HG02610 (cell line): ENCODE results near the gene CACNA1C.

Experiments
- ATAC-seq: cut with Tn5 transposase; IDR thresholded peaks from one replicate; pipeline ENCODE4 v1.9.1; 2021; ENCODE audit warnings: mild to moderate bottlenecking, moderate library complexity; ENCODE audit not compliant: unreplicated experiment

The CACNA1C gene

DNA sequence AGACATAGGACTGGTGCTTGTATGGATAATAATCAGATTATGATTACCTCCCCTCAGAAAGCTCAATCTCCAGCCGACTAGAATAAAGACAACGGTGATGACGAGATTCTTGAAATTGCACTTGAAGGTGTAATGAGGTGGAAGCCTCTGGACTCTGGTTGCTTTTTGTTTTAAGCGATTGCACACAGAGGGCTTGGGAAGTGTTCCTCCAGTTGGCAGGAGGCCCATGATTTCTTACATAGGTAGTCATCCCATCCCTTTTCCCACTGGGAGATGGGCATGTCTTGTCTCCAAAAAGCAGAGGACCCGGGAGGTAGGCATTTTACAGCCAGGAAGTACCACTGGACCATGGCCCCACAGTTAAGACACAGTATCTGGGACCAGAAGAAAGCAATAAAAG is 576.3 kb downstream of the CACNA1C start:
- no peak for ATAC-seq

DNA sequence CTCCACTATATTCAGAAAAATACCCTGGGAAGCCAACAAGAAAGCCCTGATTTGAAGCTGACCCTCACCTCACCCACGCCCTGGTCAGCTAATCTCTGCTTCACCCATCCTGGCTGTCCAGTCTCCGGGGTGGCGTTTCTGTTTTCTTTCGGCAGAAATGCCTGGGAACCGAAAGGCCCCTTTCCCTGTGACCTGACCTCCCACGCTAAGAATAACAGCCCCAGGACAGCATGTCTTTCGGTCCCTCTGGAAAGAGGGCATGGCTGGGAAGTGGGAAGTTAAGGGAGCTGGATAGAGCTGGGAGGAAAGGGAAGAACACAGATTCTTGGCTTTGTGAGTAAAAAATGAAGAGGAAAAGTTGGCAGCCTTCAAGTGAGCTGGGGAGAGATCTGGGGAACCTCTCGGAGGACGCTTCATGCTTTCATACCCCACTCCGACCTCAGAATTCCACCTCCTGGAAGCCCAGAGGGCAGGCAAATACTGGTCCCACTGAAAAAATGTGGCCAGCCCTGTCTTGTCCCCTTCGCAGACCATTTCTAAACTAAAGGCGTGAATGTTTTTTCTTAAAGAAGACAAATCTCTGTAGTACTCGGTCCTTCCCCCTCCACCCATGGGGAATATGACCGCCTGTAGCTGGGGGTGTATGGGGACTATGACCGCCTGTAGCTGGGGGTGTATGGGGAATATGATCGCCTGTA is 579.0 kb downstream of the CACNA1C start:
- ATAC-seq: no peak

DNA sequence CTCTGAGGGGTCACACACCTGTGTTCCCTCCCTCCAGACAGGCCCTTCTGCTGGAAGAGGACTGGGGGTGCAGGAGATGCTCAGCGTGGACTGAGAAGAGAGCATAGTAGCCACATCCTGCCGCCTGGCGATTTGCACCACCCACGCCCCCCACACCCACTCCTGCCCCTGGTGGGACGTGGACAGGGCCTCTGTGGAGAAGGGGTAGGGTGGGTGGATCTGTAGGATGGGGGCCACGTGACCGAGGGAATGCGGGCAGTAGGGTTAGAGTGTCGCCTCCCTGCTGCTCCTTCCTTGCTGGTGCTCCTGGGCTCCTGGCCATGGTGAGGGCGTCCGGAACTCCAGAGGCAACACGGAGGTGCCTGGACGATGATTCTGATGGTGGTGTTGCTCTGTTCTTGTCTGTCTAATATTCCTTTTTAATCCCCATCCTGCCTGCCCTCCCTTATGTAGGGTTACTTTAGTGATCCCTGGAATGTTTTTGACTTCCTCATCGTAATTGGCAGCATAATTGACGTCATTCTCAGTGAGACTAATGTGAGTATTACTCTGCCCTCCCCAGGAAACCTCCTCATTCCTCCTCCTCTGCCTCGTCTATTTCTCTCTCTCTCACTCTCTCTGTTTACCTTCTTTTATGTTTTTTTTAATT is 580.5 kb downstream of the CACNA1C start:
- ATAC-seq: no peak

DNA sequence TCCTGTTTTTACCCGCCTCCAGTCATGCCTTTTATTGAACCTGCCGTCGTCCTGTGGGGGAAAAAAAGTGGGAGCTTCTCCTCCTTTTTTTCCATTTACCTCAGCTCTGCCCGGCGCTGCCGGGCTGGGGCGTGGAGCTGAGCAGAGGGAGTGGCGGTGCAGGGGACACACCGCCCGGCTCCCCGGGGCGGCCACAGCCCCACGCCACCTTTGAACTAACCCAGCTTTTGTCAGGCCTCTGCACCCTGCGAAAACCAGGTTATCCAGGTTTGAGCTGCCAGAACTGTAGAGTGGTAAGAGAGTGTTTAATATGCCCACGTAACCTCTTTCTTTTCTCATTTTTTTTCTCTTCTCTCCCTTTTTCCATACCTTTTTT is 581.0 kb downstream of the CACNA1C start:
- no peak for ATAC-seq

DNA sequence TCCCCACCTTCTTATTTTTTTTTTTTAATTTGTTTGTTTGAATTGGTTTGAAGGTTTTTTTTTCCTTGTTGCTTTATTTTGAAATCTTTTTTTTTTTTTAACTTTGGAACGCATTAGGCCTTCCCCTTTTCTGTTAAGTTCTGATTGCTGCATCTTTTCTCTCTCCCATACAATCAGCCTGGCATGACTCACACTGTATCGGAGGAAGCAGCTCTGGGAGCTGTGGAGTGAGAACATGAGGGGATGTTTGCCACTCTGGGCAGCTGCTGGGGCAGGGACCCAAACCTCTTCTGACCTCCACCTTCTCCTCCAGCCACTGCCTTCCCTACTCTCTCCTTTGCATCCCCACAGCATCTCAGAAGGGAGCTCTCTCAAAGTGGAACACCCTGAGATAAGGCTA is 581.7 kb downstream of the CACNA1C start:
- no peak for ATAC-seq

DNA sequence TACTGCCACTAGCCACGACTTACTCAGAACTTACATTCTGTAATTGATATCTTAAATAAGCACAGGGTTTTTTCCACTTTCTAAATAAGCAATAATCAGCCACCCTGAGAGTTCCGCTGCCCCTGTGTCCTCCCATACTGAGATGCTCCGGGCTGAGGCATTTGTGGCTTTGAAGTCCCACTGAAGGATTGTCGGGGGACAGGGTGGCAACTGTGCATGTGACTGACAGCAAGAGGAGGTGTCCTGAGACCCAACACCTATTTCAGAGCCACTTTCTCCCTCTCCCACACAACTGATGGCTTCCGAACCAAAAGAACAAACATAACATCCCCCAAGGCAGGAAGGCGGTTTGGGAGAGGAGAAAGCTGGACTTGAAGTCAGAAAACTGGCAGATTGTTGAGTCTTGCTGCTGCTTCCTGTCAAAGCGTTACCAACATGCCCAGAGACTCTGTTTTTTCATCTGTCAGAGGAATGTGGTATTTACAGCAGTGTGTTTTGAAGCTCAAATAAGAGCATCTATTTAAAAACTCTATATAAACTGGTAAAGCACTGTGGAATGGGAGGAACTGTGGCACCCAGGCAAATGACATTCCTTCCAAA is 584.1 kb downstream of the CACNA1C start:
- ATAC-seq: no peak

DNA sequence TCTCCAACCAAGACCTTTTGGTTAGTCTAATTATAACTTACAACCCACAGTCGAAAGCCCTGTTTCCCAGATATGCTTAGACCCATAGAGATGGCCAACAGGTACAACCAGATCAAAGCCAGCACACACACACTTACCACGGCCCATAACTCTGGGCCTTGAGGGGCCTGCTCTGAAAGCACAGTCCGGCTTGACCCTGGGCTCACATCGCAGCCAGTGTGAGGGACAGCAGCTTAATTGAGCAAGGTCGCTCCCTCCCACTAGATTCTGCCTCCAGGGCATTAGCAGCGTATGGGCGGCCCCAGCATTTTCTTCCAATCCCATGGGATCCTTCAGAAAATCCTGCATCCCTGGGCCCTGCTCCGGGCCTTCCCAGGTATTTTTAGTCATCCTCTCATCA is 584.6 kb downstream of the CACNA1C start:
- ATAC-seq: no peak

DNA sequence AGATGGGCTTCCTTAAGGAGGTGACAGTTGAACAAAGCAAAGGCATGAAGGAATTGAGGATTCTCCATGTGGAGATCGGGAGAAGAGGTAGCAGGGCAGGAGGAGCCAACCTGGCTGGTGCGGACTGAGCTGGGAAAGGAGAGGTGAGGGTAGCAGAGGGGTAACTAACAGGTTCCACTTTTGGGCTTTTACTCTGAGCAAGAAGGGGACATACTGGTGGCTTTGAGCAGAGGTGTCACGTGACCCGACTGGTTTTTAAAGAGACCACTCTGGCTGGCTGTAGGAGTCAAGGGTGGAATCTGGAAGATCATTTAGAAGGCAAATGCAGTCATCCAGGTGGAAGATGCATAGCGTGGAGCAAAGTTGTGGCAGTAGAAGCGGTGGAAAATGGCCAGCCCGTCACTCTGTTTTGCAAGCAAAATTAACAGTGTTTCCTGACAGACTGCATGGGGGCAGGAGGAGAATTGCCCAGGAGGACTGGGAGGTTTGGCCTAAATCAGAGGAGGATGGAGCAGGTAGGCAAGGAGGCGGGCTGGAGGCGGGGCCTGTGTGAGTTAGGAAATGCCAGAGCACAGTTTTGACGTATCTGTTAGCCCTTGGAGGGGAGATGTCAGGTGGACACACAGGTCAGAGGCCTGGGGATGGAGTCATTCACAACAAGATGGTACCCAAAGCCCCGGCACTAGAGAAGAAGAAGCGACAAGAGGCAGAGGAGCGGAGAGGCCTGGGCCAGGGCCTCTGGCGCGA is 585.7 kb downstream of the CACNA1C start:
- no peak for ATAC-seq

DNA sequence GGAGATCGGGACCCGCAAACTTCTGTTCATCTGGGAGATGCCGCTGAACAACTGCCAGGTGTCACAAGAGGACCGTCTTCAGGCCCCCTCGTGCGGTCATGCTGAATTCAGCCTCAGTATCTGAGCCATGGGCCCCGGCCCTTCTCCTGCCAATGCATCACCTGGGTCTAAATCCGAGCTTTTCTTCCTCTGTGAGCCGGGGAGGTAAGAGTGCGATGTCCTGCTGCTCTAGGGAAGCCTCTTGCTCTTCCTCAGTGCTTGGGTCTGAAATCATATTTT is 586.2 kb downstream of the CACNA1C start:
- no peak for ATAC-seq

DNA sequence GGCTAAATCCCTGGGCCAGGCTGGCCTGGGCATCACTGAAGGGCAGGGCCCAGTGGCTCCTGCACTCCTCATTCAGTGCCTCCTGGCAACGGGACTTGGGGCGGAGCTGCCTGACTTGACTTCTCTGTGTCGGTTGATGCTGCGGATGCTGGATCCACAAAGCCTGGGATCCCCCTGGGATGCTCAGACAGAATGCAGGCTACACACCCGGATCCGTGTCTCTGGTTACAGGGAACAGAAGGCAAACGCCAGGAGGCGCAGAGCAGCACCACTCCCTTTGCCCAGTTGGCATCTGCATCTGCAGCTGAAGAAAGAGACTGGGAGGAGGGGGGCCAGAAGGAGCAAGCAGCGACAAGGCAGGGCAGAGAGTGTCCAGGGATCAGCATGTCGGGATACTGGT is 587.5 kb downstream of the CACNA1C start:
- no peak for ATAC-seq

DNA sequence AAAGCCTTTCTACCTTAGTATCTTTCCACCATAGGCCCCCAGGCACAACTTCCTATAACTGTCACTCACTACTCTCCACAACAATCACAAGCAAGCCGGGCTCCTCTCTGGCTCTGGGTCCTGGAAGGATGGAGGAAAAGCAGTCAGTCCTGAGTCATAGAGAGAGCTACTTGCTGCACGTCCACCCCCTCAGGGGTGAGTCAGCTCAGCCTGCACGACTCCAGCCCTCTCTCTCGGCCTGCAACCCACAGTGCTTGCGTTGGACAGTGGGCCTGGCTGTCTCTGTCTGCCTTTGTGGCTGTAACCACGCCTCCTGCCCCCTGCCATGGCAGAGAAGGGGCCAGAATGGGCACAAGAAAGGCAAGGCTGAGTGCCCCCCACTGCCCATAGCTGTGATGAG is 587.9 kb downstream of the CACNA1C start:
- ATAC-seq: no peak

DNA sequence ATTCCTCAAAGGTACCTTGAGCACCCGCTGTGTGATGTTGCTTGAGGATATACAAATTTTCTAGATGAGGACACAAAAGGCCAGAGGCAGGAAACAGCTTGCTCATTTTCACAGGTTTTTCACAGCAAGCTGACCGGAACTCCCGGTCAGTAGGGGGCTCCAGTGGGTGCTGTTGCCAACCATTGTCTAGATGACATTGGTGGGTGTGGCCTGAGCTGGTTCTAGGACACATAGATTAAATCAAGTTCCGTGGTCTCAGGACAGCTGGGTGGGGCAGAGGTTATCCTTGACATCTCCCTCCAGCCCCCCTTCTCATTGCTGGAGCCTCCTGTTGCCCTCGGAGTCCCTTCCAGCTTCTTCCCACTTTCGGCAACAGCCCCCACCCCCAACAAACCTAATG is 588.4 kb downstream of the CACNA1C start:
- ATAC-seq: no peak

DNA sequence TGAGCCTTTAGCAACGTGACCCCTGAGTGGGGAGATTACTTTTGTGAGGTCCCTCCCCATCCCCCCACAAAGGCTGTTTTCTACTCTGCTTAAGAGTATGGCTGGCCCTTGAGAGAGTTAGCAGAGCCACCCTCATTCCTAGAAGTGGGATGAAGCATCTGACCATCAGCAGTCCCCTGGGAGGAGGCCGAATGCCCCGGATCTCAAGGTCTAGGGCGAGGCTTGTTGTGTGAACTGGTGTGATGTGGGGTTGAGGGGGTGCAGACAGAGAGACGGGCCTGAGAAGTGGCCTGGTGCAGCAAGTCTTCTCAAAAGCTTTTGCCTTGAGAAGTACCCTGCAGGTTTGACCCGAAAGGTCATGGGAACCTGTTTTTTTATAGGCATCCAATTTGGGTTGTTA is 589.0 kb downstream of the CACNA1C start:
- ATAC-seq: no peak

DNA sequence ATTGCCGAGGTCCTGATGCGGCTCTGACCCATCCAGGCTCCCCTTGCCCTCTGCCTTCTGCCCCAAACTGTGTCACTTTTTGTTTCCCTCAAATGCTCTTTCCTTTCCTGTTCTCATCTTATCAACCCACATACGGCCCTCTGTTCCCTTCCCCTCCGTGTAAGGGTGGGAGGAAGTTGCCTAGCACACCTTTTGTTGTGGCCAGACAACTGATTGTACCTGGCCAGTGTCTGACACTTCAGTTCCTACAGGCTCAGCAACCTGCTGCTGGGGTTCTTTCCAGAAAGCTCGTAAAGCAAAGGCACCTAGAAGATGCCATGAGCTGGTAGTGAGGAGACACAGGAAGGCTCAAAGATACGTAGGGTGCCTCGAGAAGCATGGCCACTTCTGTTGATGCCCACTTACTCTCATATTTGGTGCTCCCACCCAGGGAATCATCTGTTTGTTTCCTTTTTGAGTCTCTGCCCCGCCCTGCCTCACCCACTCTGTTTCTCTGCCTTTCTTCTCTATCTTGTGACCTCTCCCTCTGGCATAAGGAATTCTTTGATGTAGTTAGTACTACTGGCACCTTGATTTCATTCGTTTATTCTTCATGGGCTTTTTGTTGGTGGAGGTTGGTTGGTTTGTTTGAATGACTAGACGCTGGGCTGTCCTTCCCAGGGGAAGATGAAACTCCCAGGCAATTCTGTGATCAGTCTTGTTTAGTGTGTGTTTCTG is 589.5 kb downstream of the CACNA1C start:
- no peak for ATAC-seq

DNA sequence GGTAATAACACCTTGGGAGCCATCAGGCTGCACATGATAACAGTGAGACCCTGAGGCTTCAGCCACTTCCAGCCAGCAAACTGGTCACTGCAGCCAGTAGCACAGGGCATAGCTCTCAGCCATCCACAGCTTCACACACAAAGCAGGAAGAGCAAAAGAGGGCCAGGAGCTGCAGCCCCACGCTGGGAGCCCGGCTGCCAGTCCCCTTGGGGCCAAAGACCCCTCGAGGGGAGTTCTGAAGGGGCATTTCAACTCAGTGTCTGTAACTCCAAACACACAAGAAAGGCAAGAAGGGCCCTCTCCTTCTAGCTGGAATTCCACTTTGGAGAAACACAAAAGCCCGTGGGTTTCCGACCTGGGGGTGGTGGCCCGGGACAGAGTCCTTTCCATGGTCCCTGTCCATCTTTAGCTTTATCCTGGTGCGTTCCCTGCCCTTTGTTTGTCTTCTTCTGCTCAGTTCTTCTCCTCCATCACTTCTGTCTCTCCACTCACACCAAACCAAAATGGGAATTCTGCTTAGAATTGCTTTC is 590.2 kb downstream of the CACNA1C start:
- ATAC-seq: no peak

DNA sequence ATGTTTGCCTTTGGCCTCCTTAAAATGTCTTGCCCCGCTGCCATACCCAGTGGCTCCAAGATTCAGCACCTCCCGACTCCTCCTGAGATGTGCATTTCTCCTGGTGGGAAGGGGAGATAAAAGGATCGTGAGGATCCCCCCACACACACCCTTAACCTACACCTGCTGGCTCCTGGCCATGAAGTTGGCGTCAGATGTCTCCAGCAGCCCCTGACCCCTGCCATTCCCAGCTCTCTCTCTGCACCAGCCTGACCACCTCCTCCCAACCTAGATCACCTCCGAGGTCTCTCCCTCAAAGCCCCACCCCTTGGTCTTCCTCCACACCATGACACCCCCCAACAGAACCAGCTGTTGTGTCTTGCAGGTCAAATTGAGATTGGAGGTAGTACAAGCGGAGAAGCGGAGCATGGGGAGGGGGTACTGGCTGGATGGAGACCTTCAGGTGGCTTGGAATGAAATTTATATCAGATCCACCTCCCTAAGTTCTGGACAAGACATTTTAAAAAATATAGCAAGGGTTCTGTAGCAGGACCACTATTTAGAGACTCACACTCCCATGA is 590.9 kb downstream of the CACNA1C start:
- ATAC-seq: no peak

DNA sequence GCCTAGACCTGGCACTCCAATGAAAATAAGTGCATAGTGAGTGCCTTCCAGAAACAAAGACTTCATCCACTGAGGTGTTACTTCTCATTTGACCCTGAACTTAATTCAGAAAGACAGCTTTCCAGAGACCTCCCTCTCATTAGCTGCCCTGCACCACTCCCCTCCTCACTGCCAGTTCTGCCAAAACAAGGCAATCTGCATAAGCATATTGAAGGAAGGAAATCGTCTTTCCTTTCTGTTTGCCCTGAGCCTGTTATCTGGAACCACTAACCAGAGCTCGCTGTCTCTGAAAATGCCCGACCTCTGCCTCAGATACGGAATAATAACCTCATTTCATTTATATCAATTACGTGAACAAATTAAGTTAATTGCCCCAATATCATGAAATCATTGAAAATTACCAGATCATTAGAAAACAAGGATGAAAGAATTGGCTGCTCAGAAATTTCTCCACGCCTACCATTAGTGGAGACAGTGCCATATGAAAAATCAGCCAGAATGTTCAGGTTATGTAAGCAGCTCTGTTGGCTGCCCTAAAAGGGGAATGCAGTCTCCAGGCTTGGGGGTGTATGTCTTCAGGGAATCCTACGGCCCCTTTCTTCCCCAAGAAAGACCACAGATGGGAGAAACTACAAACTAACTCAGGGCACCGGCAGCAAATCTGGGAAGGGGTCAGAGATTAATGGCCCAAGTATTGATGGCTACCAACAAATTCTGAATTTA is 592.1 kb downstream of the CACNA1C start:
- no peak for ATAC-seq

DNA sequence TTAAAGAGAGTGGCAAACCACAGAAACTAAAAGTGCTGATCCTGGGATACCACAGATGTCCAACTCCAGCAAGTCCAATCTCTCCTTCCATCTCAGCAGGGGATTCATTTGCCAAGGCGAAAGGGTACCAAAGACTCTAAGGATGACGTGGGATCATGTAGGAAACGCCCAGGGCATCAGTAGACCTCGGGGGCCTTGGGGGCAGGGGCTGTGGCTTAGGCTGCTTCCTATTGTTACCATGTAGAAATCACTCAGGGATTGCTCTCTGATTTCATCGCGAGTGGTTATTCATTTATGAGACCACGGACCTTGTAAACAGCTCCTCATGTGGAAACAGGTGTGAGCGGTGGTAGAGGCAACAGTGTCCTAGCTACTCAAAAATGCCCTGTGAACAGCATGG is 592.7 kb downstream of the CACNA1C start:
- no peak for ATAC-seq

DNA sequence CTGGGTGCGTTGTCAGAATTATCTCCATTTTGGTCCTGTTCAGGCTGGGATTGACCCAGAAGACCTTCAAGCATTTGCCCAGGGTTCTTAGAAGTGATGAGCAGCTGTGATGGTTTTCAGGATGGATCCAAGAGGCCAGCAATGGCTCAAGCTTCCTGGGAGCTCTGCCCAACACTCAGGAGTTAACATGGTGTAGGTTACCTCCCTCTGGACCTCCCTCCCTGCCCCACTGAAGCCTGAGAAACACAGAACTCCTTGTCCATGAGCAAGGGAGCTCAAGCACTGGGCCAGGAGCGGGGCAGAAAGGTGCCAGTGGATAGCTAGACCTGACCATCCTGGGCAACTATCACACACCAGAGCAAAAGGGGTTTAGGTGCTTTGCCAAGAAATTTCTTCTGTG is 593.6 kb downstream of the CACNA1C start:
- no peak for ATAC-seq

DNA sequence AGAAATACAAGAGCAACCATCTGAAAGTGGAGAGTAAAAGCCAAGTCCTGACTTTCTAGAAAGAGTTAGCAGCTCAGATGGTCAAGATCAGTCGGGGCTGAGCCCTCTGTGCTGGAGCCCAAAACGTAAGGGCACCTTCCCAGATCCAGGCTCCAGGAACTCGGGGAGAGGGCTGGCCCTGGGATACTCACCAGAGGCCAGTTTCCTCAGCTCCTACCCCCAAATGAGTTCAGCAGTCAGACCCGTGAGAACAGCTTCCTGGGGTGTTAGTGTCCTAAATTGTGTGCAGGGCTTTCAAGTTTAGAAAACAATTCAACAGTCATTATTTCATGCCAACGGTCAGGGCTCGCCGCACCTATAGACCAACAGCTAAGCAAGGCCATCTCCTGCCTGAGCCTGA is 594.4 kb downstream of the CACNA1C start:
- ATAC-seq: no peak
